ELR (cell line): Measurements from ENCODE around the gene OARD1.
A peak's percentile ranks its signal among the peaks of the same experiment; 100 is the strongest.

Experiments
- DNase-seq: peaks from one replicate; pipeline ENCODE4 v3.0.0-alpha.2; 2015; ENCODE audit warnings: low read depth

OARD1 gene

GRCh38 chr6:41074692-41075436 is 2.7 kb upstream of the OARD1 start:
- peak; percentile 12 for DNase-seq

GRCh38 chr6:41073968-41074691 is 2.0 kb upstream of the OARD1 start:
- DNase-seq: peak; percentile 46

- DNase-seq: peak; percentile 88
Observed at GRCh38 chr6:41073203-41073967, 1.2 kb upstream of the OARD1 start.

- DNase-seq: no peak
Observed at GRCh38 chr6:41072836-41073202, 663 bp upstream of the OARD1 start, which contains the start of gene NFYA. NFYA (plus strand) TSS chr6:41072974; CDS start chr6:41079090, 6,116 bp downstream.

- no peak for DNase-seq
Observed at GRCh38 chr6:41071501-41071922, 644 bp downstream of the OARD1 start.

DNA sequence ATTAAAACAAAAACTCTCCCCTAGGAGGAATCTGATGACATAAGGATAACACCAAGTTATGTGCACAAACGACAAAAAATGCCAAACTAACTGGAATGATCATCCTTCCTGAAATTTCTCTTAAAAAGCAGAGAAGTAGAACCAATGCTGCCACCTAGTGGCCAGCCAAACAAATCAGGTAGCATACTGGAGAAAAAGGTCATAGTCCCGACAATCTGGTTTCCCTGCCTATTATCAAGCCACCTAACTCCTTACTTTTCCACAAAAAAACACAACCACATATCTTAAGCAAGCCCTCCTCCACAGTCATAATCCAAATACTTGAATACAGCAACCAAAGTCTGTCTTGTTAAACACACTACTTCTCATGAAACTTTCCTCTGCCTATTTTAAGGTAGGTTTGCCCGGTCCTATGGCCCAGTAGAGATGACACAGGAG is 5.3 kb downstream of the OARD1 start:
- DNase-seq: peak; percentile 81

GRCh38 chr6:41065550-41066026 is 6.6 kb downstream of the OARD1 start:
- no peak for DNase-seq

GRCh38 chr6:41064841-41065240 is 7.3 kb downstream of the OARD1 start:
- DNase-seq: no peak

DNA sequence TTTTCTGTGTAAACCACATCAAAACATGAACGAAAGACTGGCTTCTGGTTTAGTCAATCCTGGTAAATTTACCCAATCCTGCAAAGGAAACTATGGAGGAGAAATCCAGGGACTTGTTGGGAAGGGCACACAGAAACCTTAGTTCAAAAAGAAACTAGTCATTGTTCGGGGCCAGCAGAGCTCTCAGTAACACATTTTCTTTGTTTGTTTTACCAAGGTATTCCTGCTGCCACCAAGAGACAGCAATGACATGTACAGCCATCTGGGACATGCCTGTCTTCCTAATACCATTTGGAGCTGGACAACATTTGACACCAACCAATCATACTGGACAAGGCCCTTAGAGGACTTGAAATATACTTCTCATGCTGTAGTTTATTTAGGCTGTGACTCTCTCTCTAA is 8.3 kb downstream of the OARD1 start:
- DNase-seq: no peak

GRCh38 chr6:41062056-41062455 is 10.1 kb downstream of the OARD1 start:
- no peak for DNase-seq

GRCh38 chr6:41061196-41061726 is 10.9 kb downstream of the OARD1 start:
- no peak for DNase-seq

GRCh38 chr6:41059556-41059955 is 12.6 kb downstream of the OARD1 start:
- peak; percentile 62 for DNase-seq

DNA sequence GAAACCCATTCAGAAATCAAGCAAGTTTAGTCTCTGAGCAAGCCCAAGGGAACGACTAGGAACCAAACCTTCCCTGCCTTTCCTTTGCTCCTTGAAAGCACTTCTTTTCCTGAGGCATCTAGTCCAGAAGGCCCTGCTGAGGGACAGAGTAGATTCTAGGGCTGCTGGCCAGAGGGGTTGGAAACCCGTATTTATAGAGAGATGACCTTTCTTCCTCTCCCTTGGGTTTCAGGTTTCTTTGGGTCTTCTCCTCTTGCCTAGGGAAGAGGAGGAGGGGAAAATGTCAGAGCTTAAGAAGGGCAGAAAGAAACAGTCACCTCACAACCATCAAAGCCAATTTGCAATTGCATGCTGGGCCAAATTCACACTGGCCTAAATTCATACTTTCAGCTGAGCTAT is 13.4 kb downstream of the OARD1 start:
- DNase-seq: no peak

DNA sequence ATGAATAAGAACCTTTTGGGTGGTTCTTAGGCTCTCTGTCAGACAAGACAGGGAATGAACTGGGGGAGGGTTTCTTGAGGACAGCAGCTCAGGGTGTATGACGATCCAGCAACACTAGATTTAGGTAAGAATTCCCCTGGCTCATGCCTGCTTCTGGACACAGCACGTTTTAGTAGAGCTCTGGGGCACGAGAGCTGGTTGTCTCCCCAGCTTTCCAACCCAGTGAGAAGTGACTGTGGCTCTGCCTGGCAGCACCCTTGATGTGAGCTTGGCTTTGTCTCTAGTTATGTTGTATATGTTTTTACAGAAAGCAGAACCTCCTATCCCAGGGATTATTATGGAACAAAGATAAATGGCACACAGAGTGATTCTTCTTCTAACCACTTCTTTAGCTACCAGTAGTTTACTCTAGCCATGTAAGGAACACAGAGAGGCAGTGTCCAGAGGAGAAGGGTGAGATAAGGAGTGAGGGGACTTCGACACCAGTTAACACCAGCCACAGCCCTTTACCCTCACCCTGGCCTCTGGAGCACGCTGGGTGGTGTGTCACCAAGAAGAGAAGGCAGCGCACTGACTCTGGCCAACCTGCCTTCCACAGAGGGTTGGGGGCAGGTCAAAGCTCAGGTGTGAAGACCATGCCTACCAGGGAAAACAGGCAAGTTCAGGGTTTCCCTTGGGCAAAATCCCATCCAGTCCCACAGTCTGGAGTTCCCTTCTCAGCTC is 15.2 kb downstream of the OARD1 start:
- DNase-seq: no peak

DNA sequence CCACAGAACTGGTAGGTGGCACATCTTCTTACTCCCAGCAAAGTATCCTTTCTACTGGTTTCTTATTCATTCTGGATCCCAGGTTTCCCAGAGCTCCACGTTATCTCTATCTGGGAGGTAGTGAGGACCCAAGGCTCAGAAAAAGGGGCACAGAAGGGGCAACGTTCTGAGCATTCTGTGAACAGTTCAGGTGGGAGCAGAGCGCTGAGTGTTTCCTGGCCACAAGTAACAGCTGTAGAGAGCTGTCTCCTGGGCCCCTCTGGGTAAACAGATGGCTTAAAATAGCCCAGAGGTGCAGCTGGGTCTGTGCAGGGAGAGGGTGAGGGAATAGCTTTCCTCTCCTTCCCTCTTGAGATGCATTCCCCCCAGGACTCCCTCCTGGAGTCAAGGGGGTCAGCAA is 17.0 kb downstream of the OARD1 start:
- DNase-seq: no peak

GRCh38 chr6:41054511-41054910 is 17.6 kb downstream of the OARD1 start:
- DNase-seq: no peak

DNA sequence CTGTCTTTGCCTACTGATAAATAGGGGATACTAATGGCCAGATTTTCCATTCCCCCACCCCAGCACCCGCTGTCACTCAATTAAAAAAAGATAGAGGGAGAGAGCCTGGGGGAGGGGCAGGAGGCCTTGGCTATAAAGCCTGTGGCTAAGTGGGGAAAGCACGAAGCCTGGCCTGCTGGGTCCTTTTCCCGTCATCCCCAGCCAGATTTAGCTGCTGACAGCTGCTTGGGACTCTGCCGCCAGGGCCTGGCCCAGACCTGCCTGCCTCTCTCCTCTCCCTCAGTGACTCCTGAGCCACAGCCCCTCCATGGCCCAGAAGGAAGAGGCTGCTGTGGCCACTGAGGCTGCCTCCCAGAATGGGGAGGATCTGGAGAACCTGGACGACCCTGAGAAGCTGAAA is 19.1 kb downstream of the OARD1 start, which contains the start of gene APOBEC2:
TSS of gene APOBEC2 (plus strand) at position 162 of the 400 bp plus-strand sequence. CDS start at position 308, 146 bp downstream.
- no peak for DNase-seq

DNA sequence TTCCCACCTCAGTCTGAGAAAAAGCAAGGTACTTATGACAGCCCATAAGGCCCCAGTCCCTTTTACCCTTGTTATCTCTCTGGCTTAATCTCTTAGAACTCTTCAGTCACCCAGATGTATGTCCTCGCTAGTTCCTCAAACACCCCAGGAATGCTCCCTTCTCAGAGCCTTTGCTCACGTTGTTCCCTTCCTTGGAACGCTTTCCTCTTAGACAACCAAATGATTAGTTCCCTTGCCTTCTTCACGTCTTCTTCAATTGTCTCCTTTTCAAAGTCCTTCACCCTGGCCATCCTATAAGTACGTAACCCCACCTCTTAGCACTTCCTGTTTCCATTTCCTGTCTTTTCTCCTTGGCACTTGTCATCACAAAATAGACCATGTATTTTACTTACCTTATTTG is 20.3 kb downstream of the OARD1 start:
- DNase-seq: no peak

- DNase-seq: no peak
Observed at GRCh38 chr6:41050536-41050935, 21.6 kb downstream of the OARD1 start.

DNA sequence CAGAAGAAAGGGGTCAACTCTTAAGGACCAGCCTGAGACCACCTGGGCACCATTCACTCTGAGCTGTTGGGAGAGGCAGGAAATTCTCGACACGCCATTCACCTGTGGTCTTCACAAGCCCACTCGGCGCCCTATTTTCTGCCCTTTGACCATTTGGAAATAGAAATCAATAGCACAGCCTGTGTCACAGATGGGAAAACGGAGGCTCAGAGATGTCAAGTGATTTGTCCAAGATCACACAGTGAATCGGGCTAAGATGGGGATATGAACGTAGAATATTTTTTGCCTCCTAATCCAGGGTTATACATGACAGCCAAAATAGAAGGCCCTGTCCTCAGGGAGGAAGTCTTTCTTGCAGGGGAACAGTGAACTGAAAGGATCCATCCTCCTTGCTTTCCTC is 22.2 kb downstream of the OARD1 start:
- DNase-seq: no peak

DNA sequence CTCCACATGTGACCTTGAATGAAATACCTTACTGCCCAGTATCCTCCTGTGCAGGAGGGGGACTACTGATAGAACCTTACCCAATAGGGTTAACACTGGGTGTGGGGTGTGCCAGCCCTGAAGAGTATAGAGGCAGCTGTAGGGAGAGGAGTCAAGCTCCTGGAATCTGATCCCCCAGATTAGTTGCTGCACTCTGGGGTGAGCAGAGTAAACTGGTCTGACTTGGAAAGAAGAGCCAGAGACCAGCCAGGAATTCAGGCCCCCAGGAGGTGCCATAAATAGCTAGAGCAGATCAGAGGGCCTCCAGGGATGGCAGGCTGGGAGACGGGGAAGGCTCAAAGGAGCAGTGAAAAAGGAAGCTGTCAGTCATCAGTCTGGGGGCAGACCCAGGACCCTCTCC is 22.6 kb downstream of the OARD1 start:
- DNase-seq: no peak
